Thoracic aorta (tissue), 2 donors: ENCODE results near the gene CFAP91. TPM values are rescaled to one million over a fixed set of nuclear protein-coding genes. Genes with fewer than 3 reads are reported as not detected.

Source experiments
- ATAC-seq: fragments of 150-250 bp; one replicate; pipeline ENCODE4 v1.8.0; 2017; ENCODE audit warnings: low read depth; ENCODE audit not compliant: insufficient number of reproducible peaks, low FRiP score
- DNase-seq: peaks from one replicate; pipeline ENCODE4 v3.0.0-alpha.2; 2020; ENCODE audit warnings: low spot score
- H3K27ac ChIP-seq, 2 donors: fragments of 200-600 bp; sonication (generic); 1 replicate in 1 of 2; 2 replicates in 1 of 2; pipeline ENCODE4 v1.5.1; 2016; ENCODE audit warnings: mild to moderate bottlenecking in 2 of 2, moderate library complexity in 2 of 2
- H3K27me3 ChIP-seq: fragments of 200-600 bp; sonication (generic); replicated peaks from 2 replicates; pipeline ENCODE4 v1.6.0; 2016; ENCODE audit warnings: mild to moderate bottlenecking; ENCODE audit not compliant: insufficient read depth
- H3K36me3 ChIP-seq: fragments of 200-600 bp; sonication (generic); one replicate; pipeline ENCODE4 v1.5.1; 2016
- H3K4me1 ChIP-seq, 2 donors: fragments of 200-600 bp; sonication (generic); 1 replicate in 1 of 2; 2 replicates in 1 of 2; pipeline versions ENCODE4 v1.5.1 to v1.6.0; 2016; ENCODE audit warnings: low read depth in 2 of 2, mild to moderate bottlenecking in 1 of 2; ENCODE audit not compliant: control insufficient read depth in 1 of 2
- H3K4me3 ChIP-seq: fragments of 200-600 bp; sonication (generic); 2 replicates; pipeline ENCODE4 v1.5.1; 2016; ENCODE audit warnings: mild to moderate bottlenecking
- H3K9me3 ChIP-seq: fragments of 200-600 bp; sonication (generic); 2 replicates; pipeline ENCODE4 v1.5.1; 2016
- CTCF ChIP-seq: fragments of 200-600 bp; sonication (generic); IDR thresholded peaks from one replicate; pipeline ENCODE4 v1.5.1; 2019; ENCODE audit warnings: antibody characterized with exemption
- total RNA-seq, 2 donors: library from RNA; depleted of rRNA; stranded (reverse); fragments of >200 nt; gene quantifications; one replicate each; pipeline versions ENCODE4 v1.1.0 to v1.2.3, GENCODE V29; 2016

CFAP91 gene
- total RNA-seq, 2 donors from 2014 or later, result 11.4 TPM; not detected in 1

DNA sequence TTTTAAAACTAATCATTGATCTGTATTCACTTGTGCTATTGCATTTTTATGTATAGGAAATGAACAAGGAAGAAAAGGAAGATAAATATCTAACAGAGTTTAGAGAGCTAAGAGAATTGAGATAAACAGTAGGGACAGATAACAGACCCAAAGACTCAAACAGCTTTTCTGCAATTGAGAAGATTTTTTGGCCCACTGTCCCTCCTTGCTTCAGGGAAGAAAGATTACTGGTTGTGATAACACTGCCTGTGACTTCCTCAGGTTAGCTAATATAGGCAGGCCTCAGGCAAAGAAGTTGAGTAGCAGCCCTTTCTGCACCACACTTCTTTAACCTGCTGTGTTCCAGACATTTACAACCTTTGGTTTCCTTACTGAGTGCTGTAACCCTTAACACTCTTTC is 22.9 kb upstream of the CFAP91 start:
- ATAC-seq, result no peak
- no peak overlapping the region for H3K4me3 ChIP-seq
- DNase-seq, result no peak

GRCh38 chr3:119681279-119681678 is 21.5 kb upstream of the CFAP91 start:
- no peaks in the 10 kb centered on the region for H3K27me3 ChIP-seq
- H3K9me3 ChIP-seq, result no peaks in the 10 kb centered on the region
- TF ChIP-seq CTCF, result peak; percentile 38
- no peak overlapping the region for H3K4me3 ChIP-seq
- peaks cover 1 to 7% of the 10 kb centered on the region in 2 donors for H3K4me1 ChIP-seq
- no peak overlapping the region for H3K27ac ChIP-seq
- ATAC-seq, result no peak
- no peak for DNase-seq
- H3K36me3 ChIP-seq, result no peaks in the 10 kb centered on the region

More for the DNA sequence above, 22.9 kb upstream of the CFAP91 start:
- Histone ChIP-seq H3K4me1 (peaks cover 13 to 17% of the 10 kb centered on the region in 2 donors), H3K27me3 (no peaks in the 10 kb centered on the region), H3K27ac (no peak overlapping the region), H3K9me3 (no peaks in the 10 kb centered on the region), H3K36me3 (no peaks in the 10 kb centered on the region)
- no peak for TF ChIP-seq CTCF

- Histone ChIP-seq H3K27ac (no peak overlapping the region), H3K27me3 (no peaks in the 10 kb centered on the region), H3K9me3 (no peaks in the 10 kb centered on the region), H3K36me3 (no peaks in the 10 kb centered on the region), H3K4me1 (no peaks in the 10 kb centered on the region), H3K4me3 (no peak overlapping the region)
- DNase-seq (no peak), ATAC-seq (no peak)
- no peak for TF ChIP-seq CTCF
These were observed 19.4 kb upstream of the CFAP91 start for GRCh38 chr3:119683421-119683820.

GRCh38 chr3:119690043-119690656 is 12.7 kb upstream of the CFAP91 start:
- Histone ChIP-seq H3K4me3 (no peak overlapping the region), H3K36me3 (no peaks in the 10 kb centered on the region), H3K27me3 (no peaks in the 10 kb centered on the region), H3K9me3 (no peaks in the 10 kb centered on the region), H3K27ac (no peak overlapping the region), H3K4me1 (no peaks in the 10 kb centered on the region)
- ATAC-seq (no peak), DNase-seq (no peak)
- TF ChIP-seq CTCF, result peak; percentile 22

DNA sequence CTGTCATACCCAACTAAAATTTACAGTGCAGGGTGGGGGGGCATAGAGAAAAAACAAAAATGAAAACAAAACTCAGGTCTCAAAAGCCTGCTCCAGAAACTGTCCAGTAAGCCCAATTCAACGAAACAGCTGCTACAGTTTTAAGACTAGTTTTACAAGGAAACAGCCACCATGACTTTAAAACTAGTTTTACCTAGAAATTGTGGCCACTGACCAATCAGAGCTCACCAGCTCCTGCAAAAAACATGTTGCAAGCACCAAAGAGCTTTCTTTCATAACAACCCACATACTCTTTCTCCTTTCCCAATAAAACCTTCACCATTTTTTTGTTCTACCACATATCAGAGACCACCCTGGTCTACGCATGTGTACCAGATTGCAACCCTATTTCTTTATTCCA is 7.3 kb upstream of the CFAP91 start:
- no peak for TF ChIP-seq CTCF

More for the DNA sequence above, 7.3 kb upstream of the CFAP91 start:
- Histone ChIP-seq H3K4me3 (no peak overlapping the region), H3K27me3 (no peaks in the 10 kb centered on the region), H3K36me3 (no peaks in the 10 kb centered on the region), H3K4me1 (no peaks in the 10 kb centered on the region), H3K9me3 (no peaks in the 10 kb centered on the region), H3K27ac (no peak overlapping the region)
- DNase-seq (no peak), ATAC-seq (no peak)
